ENCODE results near the gene RPS15. TPM values are rescaled to one million over a fixed set of nuclear protein-coding genes. Genes with fewer than 3 reads are reported as not detected.

RPS15 gene
- total and polyA plus RNA-seq, 9 of the 15 experiments (the other 6 are each of a cell fraction or from before 2014, with no cell fraction given): 605 to 2,791 (median 957) TPM

DNA sequence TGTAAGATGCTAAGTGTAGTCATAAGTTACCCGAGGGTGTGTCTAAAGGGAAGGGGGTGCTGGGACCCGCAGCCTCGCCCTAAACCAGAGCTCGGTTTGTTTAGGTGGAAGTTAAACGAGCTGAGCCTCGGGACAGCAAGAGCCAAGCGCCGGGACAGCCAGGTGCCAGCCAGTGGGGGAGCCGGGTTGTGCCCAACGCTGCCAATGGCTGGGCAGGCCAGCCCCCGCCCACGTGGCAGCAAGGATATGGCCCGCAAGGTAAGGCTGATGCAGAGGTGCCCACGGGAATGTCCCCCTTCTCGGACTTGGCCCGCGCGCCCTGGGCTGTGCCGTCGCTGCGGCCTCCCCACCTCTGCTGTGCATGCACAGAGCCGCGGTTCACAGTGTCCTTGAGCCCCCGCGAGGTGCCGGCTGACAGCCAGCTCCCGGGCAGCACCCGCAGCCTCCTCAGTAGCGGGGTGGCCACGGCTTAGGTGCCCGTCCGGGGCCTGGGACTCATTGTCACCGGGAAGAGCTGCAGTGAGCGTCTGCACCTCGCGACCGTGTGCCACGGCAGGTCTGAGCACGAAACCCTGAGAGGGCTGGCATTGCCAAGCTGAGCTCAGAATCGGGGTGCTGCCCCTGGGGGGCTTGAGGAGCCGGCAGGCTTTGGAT lies 9.3 kb upstream of the RPS15 start:
- no peak for FAIRE-seq
- H3K4me1 ChIP-seq (replicated peaks in 1 of 2; ENCODE audit: control insufficient read depth in 2 of 2, insufficient read depth in 2 of 2, low read length in 2 of 2): peaks cover 0 to 58% of the 10 kb centered on the region in 2 experiments; a peak in 2 of 5 replicates
- no peak overlapping the region for H3K27ac ChIP-seq (ENCODE audit: extremely low read depth, low read depth, low read length)
- H3K36me3 ChIP-seq (ENCODE audit: control insufficient read depth, insufficient read depth, low read length): peaks cover 92% of the 10 kb centered on the region
- 98% methylated on average over 31 of the region's 41 CpGs for WGBS (ENCODE audit: insufficient coverage, low coverage, missing lambda C conversion rate)
- peak overlapping the region in 1 of 2 experiments; percentile 61; a peak in 1 of 4 replicates for H3K9ac ChIP-seq (ENCODE audit: insufficient read depth in 1 of 2, low read depth in 2 of 2, low read length in 2 of 2)
- H3K9me1 ChIP-seq (ENCODE audit: control insufficient read depth, insufficient read depth, low read length): peaks cover 3% of the 10 kb centered on the region
- DNase-seq (ENCODE audit: extremely low read depth in 1 of 4, low spot score in 3 of 4): no peak
- H3K27me3 ChIP-seq (ENCODE audit: control insufficient read depth in 2 of 2, insufficient read depth in 2 of 2, low read length in 2 of 2): no peaks in the 10 kb centered on the region
- in situ Hi-C loops (cut with MboI): no loop called here
- no peak overlapping the region for H2AFZ ChIP-seq (ENCODE audit: low read depth, low read length)
- intact Hi-C loops (cut with micrococcal nuclease): no loop called here
- peaks cover 10% of the 10 kb centered on the region for H4K20me1 ChIP-seq (replicated peaks; ENCODE audit: control insufficient read depth, insufficient read depth, low read length)
- H3K4me2 ChIP-seq (ENCODE audit: insufficient read depth, low read length): no peak overlapping the region
- POLR2A ChIA-PET: interaction anchor here (0.6 to 1.2 kb wide), 3 partner anchors 9 to 429 kb away, joined by 3 to 5 read pairs (median 4); no protein-coding TSS in a partner anchor
- H3K4me3 ChIP-seq: no peak overlapping the region
- ATAC-seq: no peak
- no peaks in the 10 kb centered on the region for H3K9me3 ChIP-seq (replicated peaks; ENCODE audit: control insufficient read depth, insufficient read depth, low read depth, low read length)
- CTCF ChIA-PET (ENCODE audit: low intra/inter-chr PET ratio): no interaction called here
- peaks cover 30% of the 10 kb centered on the region for H3K79me2 ChIP-seq (ENCODE audit: control insufficient read depth, insufficient read depth, low read length)
- BruUV-seq (replicated peaks): no TSS peak
- peak; percentile 44 for TF ChIP-seq HMGN3 (IDR thresholded peaks at IDR 0.05; ENCODE audit: borderline replicate concordance, extremely low read depth, insufficient read length, low read depth, low read length)
- TF ChIP-seq, protein P1, sequence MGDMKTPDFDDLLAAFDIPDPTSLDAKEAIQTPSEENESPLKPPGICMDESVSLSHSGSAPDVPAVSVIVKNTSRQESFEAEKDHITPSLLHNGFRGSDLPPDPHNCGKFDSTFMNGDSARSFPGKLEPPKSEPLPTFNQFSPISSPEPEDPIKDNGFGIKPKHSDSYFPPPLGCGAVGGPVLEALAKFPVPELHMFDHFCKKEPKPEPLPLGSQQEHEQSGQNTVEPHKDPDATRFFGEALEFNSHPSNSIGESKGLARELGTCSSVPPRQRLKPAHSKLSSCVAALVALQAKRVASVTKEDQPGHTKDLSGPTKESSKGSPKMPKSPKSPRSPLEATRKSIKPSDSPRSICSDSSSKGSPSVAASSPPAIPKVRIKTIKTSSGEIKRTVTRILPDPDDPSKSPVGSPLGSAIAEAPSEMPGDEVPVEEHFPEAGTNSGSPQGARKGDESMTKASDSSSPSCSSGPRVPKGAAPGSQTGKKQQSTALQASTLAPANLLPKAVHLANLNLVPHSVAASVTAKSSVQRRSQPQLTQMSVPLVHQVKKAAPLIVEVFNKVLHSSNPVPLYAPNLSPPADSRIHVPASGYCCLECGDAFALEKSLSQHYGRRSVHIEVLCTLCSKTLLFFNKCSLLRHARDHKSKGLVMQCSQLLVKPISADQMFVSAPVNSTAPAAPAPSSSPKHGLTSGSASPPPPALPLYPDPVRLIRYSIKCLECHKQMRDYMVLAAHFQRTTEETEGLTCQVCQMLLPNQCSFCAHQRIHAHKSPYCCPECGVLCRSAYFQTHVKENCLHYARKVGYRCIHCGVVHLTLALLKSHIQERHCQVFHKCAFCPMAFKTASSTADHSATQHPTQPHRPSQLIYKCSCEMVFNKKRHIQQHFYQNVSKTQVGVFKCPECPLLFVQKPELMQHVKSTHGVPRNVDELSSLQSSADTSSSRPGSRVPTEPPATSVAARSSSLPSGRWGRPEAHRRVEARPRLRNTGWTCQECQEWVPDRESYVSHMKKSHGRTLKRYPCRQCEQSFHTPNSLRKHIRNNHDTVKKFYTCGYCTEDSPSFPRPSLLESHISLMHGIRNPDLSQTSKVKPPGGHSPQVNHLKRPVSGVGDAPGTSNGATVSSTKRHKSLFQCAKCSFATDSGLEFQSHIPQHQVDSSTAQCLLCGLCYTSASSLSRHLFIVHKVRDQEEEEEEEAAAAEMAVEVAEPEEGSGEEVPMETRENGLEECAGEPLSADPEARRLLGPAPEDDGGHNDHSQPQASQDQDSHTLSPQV (IDR thresholded peaks at IDR 0.05): no peak
- TF ChIP-seq, protein P2, sequence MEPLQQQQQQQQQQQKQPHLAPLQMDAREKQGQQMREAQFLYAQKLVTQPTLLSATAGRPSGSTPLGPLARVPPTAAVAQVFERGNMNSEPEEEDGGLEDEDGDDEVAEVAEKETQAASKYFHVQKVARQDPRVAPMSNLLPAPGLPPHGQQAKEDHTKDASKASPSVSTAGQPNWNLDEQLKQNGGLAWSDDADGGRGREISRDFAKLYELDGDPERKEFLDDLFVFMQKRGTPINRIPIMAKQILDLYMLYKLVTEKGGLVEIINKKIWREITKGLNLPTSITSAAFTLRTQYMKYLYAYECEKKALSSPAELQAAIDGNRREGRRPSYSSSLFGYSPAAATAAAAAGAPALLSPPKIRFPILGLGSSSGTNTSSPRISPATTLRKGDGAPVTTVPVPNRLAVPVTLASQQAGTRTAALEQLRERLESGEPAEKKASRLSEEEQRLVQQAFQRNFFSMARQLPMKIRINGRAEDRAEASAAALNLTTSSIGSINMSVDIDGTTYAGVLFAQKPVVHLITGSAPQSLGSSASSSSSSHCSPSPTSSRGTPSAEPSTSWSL (CRISPR knock-in tag; IDR thresholded peaks at IDR 0.05; ENCODE audit: borderline replicate concordance): no peak
- peak; percentile 25 for TF ChIP-seq RBM22 (IDR thresholded peaks at IDR 0.05; ENCODE audit: low read depth, low read length, poor library complexity, severe bottlenecking)
- peak; percentile 34; the same call in 1 of the 2 replicates for TF ChIP-seq HNRNPL (IDR thresholded peaks at IDR 0.05; ENCODE audit: low read depth, low read length)
- TF ChIP-seq POLR2G (IDR thresholded peaks at IDR 0.05; ENCODE audit: low read depth, low read length): 0 out of 2 replicates have a peak, but pooled peaks have one; percentile 66
- no peak for TF ChIP-seq ZFP1 (CRISPR knock-in tag; IDR thresholded peaks at IDR 0.05)
- TF ChIP-seq ZNF217 (CRISPR knock-in tag; IDR thresholded peaks at IDR 0.05): no peak
- TF ChIP-seq ZNF143 (CRISPR knock-in tag; IDR thresholded peaks at IDR 0.05): no peak
- no peak for TF ChIP-seq TCFL5 (CRISPR knock-in tag; conservative IDR thresholded peaks at IDR 0.05)
- TF ChIP-seq RBFOX2 (IDR thresholded peaks at IDR 0.05; ENCODE audit: low read depth, low read length): 0 out of 2 replicates have a peak, but pooled peaks have one; percentile 21
- no peak for TF ChIP-seq CEBPG (CRISPR knock-in tag; IDR thresholded peaks at IDR 0.05)
- no peak for TF ChIP-seq CEBPG (tag; conservative IDR thresholded peaks at IDR 0.05 in 1 of 2, IDR thresholded peaks at IDR 0.05 in 1 of 2)

Data from K562 (cell line).